ENCODE data around the gene CNOT11. TPM values are rescaled to one million over a fixed set of nuclear protein-coding genes. Genes with fewer than 3 reads are reported as not detected.
A peak's percentile ranks its signal among the peaks of the same experiment; 100 is the strongest.

The CNOT11 gene
- total and polyA plus RNA-seq, 2 of the 13 experiments (the other 11 are each of a cell fraction or from before 2014, with no cell fraction given), result 114 to 209 TPM

GRCh38 chr2:101294861-101295260 is 42.2 kb downstream of the CNOT11 start (continued):
- TF ChIP-seq, protein P1, sequence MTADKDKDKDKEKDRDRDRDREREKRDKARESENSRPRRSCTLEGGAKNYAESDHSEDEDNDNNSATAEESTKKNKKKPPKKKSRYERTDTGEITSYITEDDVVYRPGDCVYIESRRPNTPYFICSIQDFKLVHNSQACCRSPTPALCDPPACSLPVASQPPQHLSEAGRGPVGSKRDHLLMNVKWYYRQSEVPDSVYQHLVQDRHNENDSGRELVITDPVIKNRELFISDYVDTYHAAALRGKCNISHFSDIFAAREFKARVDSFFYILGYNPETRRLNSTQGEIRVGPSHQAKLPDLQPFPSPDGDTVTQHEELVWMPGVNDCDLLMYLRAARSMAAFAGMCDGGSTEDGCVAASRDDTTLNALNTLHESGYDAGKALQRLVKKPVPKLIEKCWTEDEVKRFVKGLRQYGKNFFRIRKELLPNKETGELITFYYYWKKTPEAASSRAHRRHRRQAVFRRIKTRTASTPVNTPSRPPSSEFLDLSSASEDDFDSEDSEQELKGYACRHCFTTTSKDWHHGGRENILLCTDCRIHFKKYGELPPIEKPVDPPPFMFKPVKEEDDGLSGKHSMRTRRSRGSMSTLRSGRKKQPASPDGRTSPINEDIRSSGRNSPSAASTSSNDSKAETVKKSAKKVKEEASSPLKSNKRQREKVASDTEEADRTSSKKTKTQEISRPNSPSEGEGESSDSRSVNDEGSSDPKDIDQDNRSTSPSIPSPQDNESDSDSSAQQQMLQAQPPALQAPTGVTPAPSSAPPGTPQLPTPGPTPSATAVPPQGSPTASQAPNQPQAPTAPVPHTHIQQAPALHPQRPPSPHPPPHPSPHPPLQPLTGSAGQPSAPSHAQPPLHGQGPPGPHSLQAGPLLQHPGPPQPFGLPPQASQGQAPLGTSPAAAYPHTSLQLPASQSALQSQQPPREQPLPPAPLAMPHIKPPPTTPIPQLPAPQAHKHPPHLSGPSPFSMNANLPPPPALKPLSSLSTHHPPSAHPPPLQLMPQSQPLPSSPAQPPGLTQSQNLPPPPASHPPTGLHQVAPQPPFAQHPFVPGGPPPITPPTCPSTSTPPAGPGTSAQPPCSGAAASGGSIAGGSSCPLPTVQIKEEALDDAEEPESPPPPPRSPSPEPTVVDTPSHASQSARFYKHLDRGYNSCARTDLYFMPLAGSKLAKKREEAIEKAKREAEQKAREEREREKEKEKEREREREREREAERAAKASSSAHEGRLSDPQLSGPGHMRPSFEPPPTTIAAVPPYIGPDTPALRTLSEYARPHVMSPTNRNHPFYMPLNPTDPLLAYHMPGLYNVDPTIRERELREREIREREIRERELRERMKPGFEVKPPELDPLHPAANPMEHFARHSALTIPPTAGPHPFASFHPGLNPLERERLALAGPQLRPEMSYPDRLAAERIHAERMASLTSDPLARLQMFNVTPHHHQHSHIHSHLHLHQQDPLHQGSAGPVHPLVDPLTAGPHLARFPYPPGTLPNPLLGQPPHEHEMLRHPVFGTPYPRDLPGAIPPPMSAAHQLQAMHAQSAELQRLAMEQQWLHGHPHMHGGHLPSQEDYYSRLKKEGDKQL (CRISPR knock-in tag; IDR thresholded peaks at IDR 0.05; ENCODE audit: low read depth), result no peak

GRCh38 chr2:101295895-101296294 is 43.2 kb downstream of the CNOT11 start:
- FAIRE-seq (no peak), ATAC-seq (no peak), DNase-seq (ENCODE audit: low spot score) (no peak)
- no peak overlapping the region for H3K27ac ChIP-seq (ENCODE audit: extremely low read length, insufficient read depth, low read length)
- H2AFZ ChIP-seq (ENCODE audit: low read length), result no peak overlapping the region
- peaks cover 56% of the 10 kb centered on the region for H4K20me1 ChIP-seq (ENCODE audit: insufficient read depth, low read length)
- in situ Hi-C loops (cut with HindIII; ENCODE audit: extremely low pct_ligation_motif_present, low pct_unique_long_range_greater_than_20kb) (no loop called here), intact Hi-C loops (cut with micrococcal nuclease; ENCODE audit: unreplicated experiment) (no loop called here)
- 95% methylated on average over 2 of the region's 2 CpGs for WGBS (ENCODE audit: low lambda C conversion rate)
- BruUV-seq (replicated peaks), result no TSS peak
- TF ChIP-seq TEAD3 (CRISPR knock-in tag; optimal IDR thresholded peaks at IDR 0.05; ENCODE audit: borderline replicate concordance) (peak; percentile 47), SKIL (CRISPR knock-in tag; IDR thresholded peaks at IDR 0.05; ENCODE audit: borderline replicate concordance) (no peak)
- H3K27me3 ChIP-seq (ENCODE audit: control insufficient read depth in 1 of 2, insufficient read depth in 2 of 2, low read length in 2 of 2), result no peaks in the 10 kb centered on the region
- ChIA-PET CTCF (ENCODE audit: low intra/inter-chr PET ratio, low total read pairs) (no interaction called here), POLR2A (interaction anchor here (1.0 to 1.7 kb wide), 2 partner anchors 8 to 13 kb away, joined by 3 to 7 read pairs; partner anchors contain the start of gene RNF149)
- no peak overlapping the region for H3K4me3 ChIP-seq (replicated peaks in 1 of 3; ENCODE audit: insufficient read depth in 1 of 3, low read depth in 2 of 3, low read length in 3 of 3)
- H3K4me2 ChIP-seq (ENCODE audit: low read depth, low read length), result no peak overlapping the region
- no peaks in the 10 kb centered on the region for H3K9me3 ChIP-seq (ENCODE audit: low read length)
- H3K79me2 ChIP-seq (ENCODE audit: insufficient read depth, low read length), result peaks cover 86% of the 10 kb centered on the region
- peaks cover 15 to 77% of the 10 kb centered on the region in 2 experiments for H3K36me3 ChIP-seq (replicated peaks in 1 of 2; ENCODE audit: control insufficient read depth in 1 of 2, insufficient read depth in 2 of 2, low read length in 2 of 2)
- H3K4me1 ChIP-seq (ENCODE audit: insufficient read depth, low read length), result peaks cover 52% of the 10 kb centered on the region
- H3K9ac ChIP-seq (ENCODE audit: insufficient read depth, low read depth, low read length), result no peak overlapping the region

Data from HepG2 (cell line).